GM12872 (cell line): ENCODE data around the gene SLC39A8.

ENCODE experiments used
- TF ChIP-seq, protein P1 (sequence below): IDR thresholded peaks from 3 replicates; pipeline ENCODE4 v1.5.1; 2011; ENCODE audit warnings: low read depth, mild to moderate bottlenecking, low read length, moderate library complexity; ENCODE audit not compliant: insufficient read depth

The SLC39A8 gene

DNA sequence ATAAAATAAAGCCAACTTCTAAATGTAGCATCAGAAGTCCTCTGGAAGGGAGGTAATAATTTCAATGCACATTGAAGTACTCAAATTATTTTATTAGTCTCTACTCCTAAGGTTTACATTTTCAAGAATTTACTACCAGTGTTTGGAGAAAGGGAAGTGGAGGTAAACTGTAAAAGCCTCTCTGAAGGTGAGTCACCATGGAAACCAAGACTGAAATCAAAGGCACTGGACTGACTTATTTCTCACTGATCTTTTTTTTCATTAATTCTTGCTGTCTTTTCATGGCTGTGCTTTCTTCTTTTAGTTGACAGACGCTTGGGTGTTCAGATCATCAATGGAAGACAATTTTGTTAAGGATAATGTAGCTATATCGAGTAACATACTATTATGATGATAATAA is 9.7 kb downstream of the SLC39A8 start:
- TF ChIP-seq, protein P1, sequence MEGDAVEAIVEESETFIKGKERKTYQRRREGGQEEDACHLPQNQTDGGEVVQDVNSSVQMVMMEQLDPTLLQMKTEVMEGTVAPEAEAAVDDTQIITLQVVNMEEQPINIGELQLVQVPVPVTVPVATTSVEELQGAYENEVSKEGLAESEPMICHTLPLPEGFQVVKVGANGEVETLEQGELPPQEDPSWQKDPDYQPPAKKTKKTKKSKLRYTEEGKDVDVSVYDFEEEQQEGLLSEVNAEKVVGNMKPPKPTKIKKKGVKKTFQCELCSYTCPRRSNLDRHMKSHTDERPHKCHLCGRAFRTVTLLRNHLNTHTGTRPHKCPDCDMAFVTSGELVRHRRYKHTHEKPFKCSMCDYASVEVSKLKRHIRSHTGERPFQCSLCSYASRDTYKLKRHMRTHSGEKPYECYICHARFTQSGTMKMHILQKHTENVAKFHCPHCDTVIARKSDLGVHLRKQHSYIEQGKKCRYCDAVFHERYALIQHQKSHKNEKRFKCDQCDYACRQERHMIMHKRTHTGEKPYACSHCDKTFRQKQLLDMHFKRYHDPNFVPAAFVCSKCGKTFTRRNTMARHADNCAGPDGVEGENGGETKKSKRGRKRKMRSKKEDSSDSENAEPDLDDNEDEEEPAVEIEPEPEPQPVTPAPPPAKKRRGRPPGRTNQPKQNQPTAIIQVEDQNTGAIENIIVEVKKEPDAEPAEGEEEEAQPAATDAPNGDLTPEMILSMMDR: no peak

- TF ChIP-seq, protein P1: no peak
These were observed 10.7 kb downstream of the SLC39A8 start for GRCh38 chr4:102334624-102335023.

GRCh38 chr4:102333787-102334186 is 11.5 kb downstream of the SLC39A8 start:
- TF ChIP-seq, protein P1: no peak

DNA sequence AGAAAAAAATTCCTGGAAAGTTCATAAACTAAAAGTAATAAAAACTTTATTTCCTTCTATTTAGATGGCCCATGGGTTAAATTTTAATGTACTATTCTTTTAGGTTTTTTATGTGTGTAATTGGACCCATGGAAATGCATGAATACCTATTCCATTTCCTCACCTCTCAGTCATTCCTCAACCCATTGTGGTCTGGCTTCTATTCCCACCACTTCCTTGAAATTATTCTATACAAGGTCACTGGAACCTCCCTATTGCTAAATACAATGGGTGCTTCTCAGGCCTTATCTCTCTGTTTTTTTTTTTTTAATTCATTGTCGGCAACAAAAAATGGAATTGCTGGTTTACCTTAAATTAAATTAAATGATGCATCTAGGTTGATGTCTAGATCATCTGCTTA is 17.2 kb downstream of the SLC39A8 start:
- TF ChIP-seq, protein P1: no peak

- TF ChIP-seq, protein P1: no peak
These were observed 18.3 kb downstream of the SLC39A8 start for GRCh38 chr4:102326951-102327350.

- TF ChIP-seq, protein P1: no peak
These were observed 20.6 kb downstream of the SLC39A8 start for GRCh38 chr4:102324730-102325129.

- TF ChIP-seq, protein P1: no peak
These were observed 22.5 kb downstream of the SLC39A8 start for GRCh38 chr4:102322736-102323135.

GRCh38 chr4:102321260-102321995 is 23.9 kb downstream of the SLC39A8 start:
- TF ChIP-seq, protein P1: no peak
